Mesothelial cell of epicardium (in vitro differentiated cells): ENCODE measurements around the gene ACTR1A. TPM values are rescaled to one million over a fixed set of nuclear protein-coding genes. Genes with fewer than 3 reads are reported as not detected.

Experiments
- DNase-seq, 2 experiments: peaks; one replicate each; pipeline ENCODE4 v3.0.0; 2021; ENCODE audit warnings: low spot score in 2 of 2; ENCODE audit not compliant: unreplicated experiment in 2 of 2
- H3K27ac Mint-ChIP-seq: 2 replicates; pipeline ENCODE4 v1.8.0; 2021; ENCODE audit warnings: mixed read lengths
- H3K27me3 Mint-ChIP-seq: 2 replicates; pipeline ENCODE4 v1.8.0; 2021; ENCODE audit warnings: low read depth, mixed read lengths
- H3K36me3 Mint-ChIP-seq: 2 replicates; pipeline ENCODE4 v1.8.0; 2021; ENCODE audit warnings: mixed read lengths
- H3K4me1 Mint-ChIP-seq: 2 replicates; pipeline ENCODE4 v1.8.0; 2021; ENCODE audit warnings: mixed read lengths
- H3K4me3 Mint-ChIP-seq: 2 replicates; pipeline ENCODE4 v1.8.0; 2021; ENCODE audit warnings: mild to moderate bottlenecking, moderate library complexity, mixed read lengths
- H3K9me3 Mint-ChIP-seq: 2 replicates; pipeline ENCODE4 v1.8.0; 2021; ENCODE audit warnings: mixed read lengths
- CTCF ChIP-seq: fragments of 200-600 bp; sonication (generic); IDR thresholded peaks from one replicate; pipeline ENCODE4 v1.5.0; 2021; ENCODE audit warnings: antibody characterized with exemption; ENCODE audit not compliant: unreplicated experiment
- total RNA-seq: library from RNA; stranded (reverse); gene quantifications from 3 replicates; pipeline ENCODE4 v1.2.1, GENCODE V29; 2021

The ACTR1A gene
- total RNA-seq, 1 donor from 2014 or later: 91.7 TPM

- Mint-ChIP-seq H3K27me3 (no peaks in the 10 kb centered on the region), H3K36me3 (peaks cover 19% of the 10 kb centered on the region), H3K4me1 (no peaks in the 10 kb centered on the region), H3K9me3 (no peaks in the 10 kb centered on the region), H3K4me3 (no peak overlapping the region), H3K27ac (peak overlapping the region; percentile 43)
- no peak for DNase-seq
- TF ChIP-seq CTCF: no peak
Observed at GRCh38 chr10:102479651-102480050, 22.9 kb downstream of the ACTR1A start.

GRCh38 chr10:102476466-102477141, 25.9 kb downstream of the ACTR1A start:
- no peak for DNase-seq
- no peak for TF ChIP-seq CTCF
- Mint-ChIP-seq H3K36me3 (peaks cover 3% of the 10 kb centered on the region), H3K27ac (no peak overlapping the region), H3K4me1 (no peaks in the 10 kb centered on the region), H3K9me3 (no peaks in the 10 kb centered on the region), H3K4me3 (no peak overlapping the region), H3K27me3 (no peaks in the 10 kb centered on the region)

GRCh38 chr10:102475451-102476040, 27.0 kb downstream of the ACTR1A start:
- peaks cover 1% of the 10 kb centered on the region for H3K36me3 Mint-ChIP-seq
- TF ChIP-seq CTCF: no peak
- no peak for DNase-seq
- H3K9me3 Mint-ChIP-seq: no peaks in the 10 kb centered on the region
- H3K27me3 Mint-ChIP-seq: no peaks in the 10 kb centered on the region
- H3K4me3 Mint-ChIP-seq: no peak overlapping the region
- H3K27ac Mint-ChIP-seq: no peak overlapping the region
- no peaks in the 10 kb centered on the region for H3K4me1 Mint-ChIP-seq

GRCh38 chr10:102473445-102474331, 28.8 kb downstream of the ACTR1A start:
- H3K27me3 Mint-ChIP-seq: no peaks in the 10 kb centered on the region

More at GRCh38 chr10:102473445-102474331, 28.8 kb downstream of the ACTR1A start:
- no peak for DNase-seq
- no peaks in the 10 kb centered on the region for H3K36me3 Mint-ChIP-seq
- TF ChIP-seq CTCF: no peak
- H3K4me1 Mint-ChIP-seq: no peaks in the 10 kb centered on the region
- H3K4me3 Mint-ChIP-seq: no peak overlapping the region
- no peak overlapping the region for H3K27ac Mint-ChIP-seq
- H3K9me3 Mint-ChIP-seq: no peaks in the 10 kb centered on the region
